Endodermal cell (in vitro differentiated cells): Measurements from ENCODE around the gene RIN3. TPM values are rescaled to one million over a fixed set of nuclear protein-coding genes. Genes with fewer than 3 reads are reported as not detected.

Source experiments
- DNase-seq: peaks from one replicate; pipeline ENCODE4 v3.0.0-alpha.2; 2017
- H3K27ac ChIP-seq: 2 replicates; pipeline ENCODE4 v1.5.1; 2013; ENCODE audit warnings: mild to moderate bottlenecking, low read depth, low read length, moderate library complexity
- H3K27me3 ChIP-seq: 2 replicates; pipeline ENCODE4 v1.6.1; 2013; ENCODE audit warnings: mild to moderate bottlenecking, low read length, moderate library complexity; ENCODE audit not compliant: insufficient read depth, control insufficient read depth, poor library complexity, severe bottlenecking
- H3K36me3 ChIP-seq: 2 replicates; pipeline ENCODE4 v1.7.0; 2013; ENCODE audit warnings: mild to moderate bottlenecking, low read length, moderate library complexity; ENCODE audit not compliant: control insufficient read depth, insufficient read depth
- H3K4me1 ChIP-seq: one replicate; pipeline ENCODE4 v1.7.0; 2013; ENCODE audit warnings: low read length; ENCODE audit not compliant: control insufficient read depth, insufficient read depth
- H3K4me3 ChIP-seq: 2 replicates; pipeline ENCODE4 v1.5.1; 2013; ENCODE audit warnings: mild to moderate bottlenecking, low read length, moderate library complexity
- H3K9ac ChIP-seq: 2 replicates; pipeline ENCODE4 v1.6.1; 2013; ENCODE audit warnings: mild to moderate bottlenecking, low read length, moderate library complexity; ENCODE audit not compliant: poor library complexity, severe bottlenecking; ENCODE audit errors: extremely low read depth
- H3K9me3 ChIP-seq: 2 replicates; pipeline ENCODE4 v1.6.1; 2013; ENCODE audit warnings: mild to moderate bottlenecking, low read length, moderate library complexity; ENCODE audit not compliant: control insufficient read depth
- H3K27ac Mint-ChIP-seq: 2 replicates; pipeline ENCODE4 v1.8.0; 2020; ENCODE audit warnings: mixed read lengths
- H3K27me3 Mint-ChIP-seq: 2 replicates; pipeline ENCODE4 v1.8.0; 2021; ENCODE audit warnings: mild to moderate bottlenecking, mixed read lengths; ENCODE audit not compliant: insufficient read depth
- H3K36me3 Mint-ChIP-seq: 2 replicates; pipeline ENCODE4 v1.8.0; 2020; ENCODE audit warnings: low read depth, mixed read lengths
- H3K4me1 Mint-ChIP-seq: 2 replicates; pipeline ENCODE4 v1.8.0; 2020; ENCODE audit warnings: mixed read lengths
- H3K4me3 Mint-ChIP-seq: 2 replicates; pipeline ENCODE4 v1.8.0; 2020; ENCODE audit warnings: mild to moderate bottlenecking, moderate library complexity, mixed read lengths
- H3K9me3 Mint-ChIP-seq: 2 replicates; pipeline ENCODE4 v1.8.0; 2020; ENCODE audit warnings: mild to moderate bottlenecking, mixed read lengths
- CTCF ChIP-seq: fragments of 200-600 bp; sonication (generic); conservative IDR thresholded peaks from 2 replicates; pipeline ENCODE4 v1.5.0; 2021; ENCODE audit warnings: antibody characterized with exemption, mild to moderate bottlenecking
- WGBS, 2 experiments: methylation state at CpG; one replicate each; pipeline versions ENCODE4 v1.1.5 to v1.1.7; 2013; ENCODE audit warnings: missing lambda C conversion rate in 2 of 2, mixed read lengths in 1 of 2; ENCODE audit not compliant: insufficient coverage in 1 of 2, insufficient read length in 1 of 2; 5-methylcytosine and 5-hydroxymethylcytosine counted together
- total RNA-seq, 2 donors: library from RNA; stranded (reverse); fragmentation: NEBNext Ultra II Directional in 1 of 2; extraction: Animal tissue kit (Norgen Biotek cat#: 25700) in 1 of 2; gene quantifications; 2 replicates in 1 of 2; 3 replicates in 1 of 2; pipeline ENCODE4 v1.2.1, GENCODE V29; 2021

Gene RIN3
- total RNA-seq, 2 donors from 2014 or later: 5.2 to 6.0 TPM

- Mint-ChIP-seq H3K4me3 (no peak overlapping the region), H3K27ac (no peak overlapping the region), H3K36me3 (no peaks in the 10 kb centered on the region), H3K27me3 (peaks cover 2% of the 10 kb centered on the region), H3K9me3 (no peaks in the 10 kb centered on the region), H3K4me1 (peaks cover 5% of the 10 kb centered on the region)
- no peaks in the 10 kb centered on the region for H3K9me3 ChIP-seq
- peak; percentile 95 for TF ChIP-seq CTCF
- H3K9ac ChIP-seq: no peak overlapping the region
- WGBS, 2 experiments: 64 to 75% methylated on average over 5 to 11 of the region's 11 CpGs
- no peaks in the 10 kb centered on the region for H3K36me3 ChIP-seq
- H3K4me1 ChIP-seq: no peaks in the 10 kb centered on the region
- no peaks in the 10 kb centered on the region for H3K27me3 ChIP-seq
- H3K27ac ChIP-seq: no peak overlapping the region
- no peak overlapping the region for H3K4me3 ChIP-seq
- peak; percentile 96 for DNase-seq
Measured at GRCh38 chr14:92613008-92613658, 99.6 kb downstream of the RIN3 start.

GRCh38 chr14:92613681-92614260 lies 100.2 kb downstream of the RIN3 start:
- no peaks in the 10 kb centered on the region for H3K4me1 ChIP-seq
- H3K9me3 ChIP-seq: no peaks in the 10 kb centered on the region
- no peak overlapping the region for H3K4me3 ChIP-seq
- Mint-ChIP-seq H3K36me3 (no peaks in the 10 kb centered on the region), H3K4me3 (no peak overlapping the region), H3K9me3 (no peaks in the 10 kb centered on the region), H3K27me3 (peaks cover 2% of the 10 kb centered on the region), H3K27ac (no peak overlapping the region), H3K4me1 (peaks cover 5% of the 10 kb centered on the region)
- H3K36me3 ChIP-seq: no peaks in the 10 kb centered on the region
- H3K27ac ChIP-seq: no peak overlapping the region
- 89 to 98% methylated on average over 5 to 10 of the region's 10 CpGs for WGBS, 2 experiments
- H3K9ac ChIP-seq: no peak overlapping the region
- TF ChIP-seq CTCF: no peak
- H3K27me3 ChIP-seq: no peaks in the 10 kb centered on the region
- DNase-seq: no peak

GRCh38 chr14:92615451-92615850 lies 101.9 kb downstream of the RIN3 start:
- peak; percentile 59 for DNase-seq
- Mint-ChIP-seq H3K27me3 (peaks cover 1% of the 10 kb centered on the region), H3K27ac (no peak overlapping the region), H3K4me1 (peaks cover 5% of the 10 kb centered on the region), H3K36me3 (no peaks in the 10 kb centered on the region), H3K9me3 (no peaks in the 10 kb centered on the region), H3K4me3 (no peak overlapping the region)
- H3K27ac ChIP-seq: no peak overlapping the region
- H3K4me1 ChIP-seq: no peaks in the 10 kb centered on the region
- H3K9ac ChIP-seq: no peak overlapping the region
- no peaks in the 10 kb centered on the region for H3K9me3 ChIP-seq
- H3K27me3 ChIP-seq: no peaks in the 10 kb centered on the region
- H3K4me3 ChIP-seq: no peak overlapping the region
- 73 to 78% methylated on average over 2 to 4 of the region's 4 CpGs for WGBS, 2 experiments
- no peaks in the 10 kb centered on the region for H3K36me3 ChIP-seq
- TF ChIP-seq CTCF: no peak
